ENCODE data around the gene ITGA11. TPM values are rescaled to one million over a fixed set of nuclear protein-coding genes. Genes with fewer than 3 reads are reported as not detected.

ITGA11 gene
- total RNA-seq, 1 donor from 2014 or later = 7.0 TPM

GRCh38 chr15:68301301-68301700 lies 130.7 kb downstream of the ITGA11 start:
- Histone ChIP-seq H3K36me3 (ENCODE audit: control insufficient read depth, insufficient read depth, low read length) (no peaks in the 10 kb centered on the region), H3K4me3 (ENCODE audit: low read depth, low read length) (no peak overlapping the region), H3K27me3 (ENCODE audit: control insufficient read depth, insufficient read depth, low read length) (no peaks in the 10 kb centered on the region)
- no peak for DNase-seq (ENCODE audit: low read depth)
- no peak for TF ChIP-seq CTCF (IDR thresholded peaks at IDR 0.05; ENCODE audit: insufficient read depth, low read length, poor library complexity, severe bottlenecking)

DNA sequence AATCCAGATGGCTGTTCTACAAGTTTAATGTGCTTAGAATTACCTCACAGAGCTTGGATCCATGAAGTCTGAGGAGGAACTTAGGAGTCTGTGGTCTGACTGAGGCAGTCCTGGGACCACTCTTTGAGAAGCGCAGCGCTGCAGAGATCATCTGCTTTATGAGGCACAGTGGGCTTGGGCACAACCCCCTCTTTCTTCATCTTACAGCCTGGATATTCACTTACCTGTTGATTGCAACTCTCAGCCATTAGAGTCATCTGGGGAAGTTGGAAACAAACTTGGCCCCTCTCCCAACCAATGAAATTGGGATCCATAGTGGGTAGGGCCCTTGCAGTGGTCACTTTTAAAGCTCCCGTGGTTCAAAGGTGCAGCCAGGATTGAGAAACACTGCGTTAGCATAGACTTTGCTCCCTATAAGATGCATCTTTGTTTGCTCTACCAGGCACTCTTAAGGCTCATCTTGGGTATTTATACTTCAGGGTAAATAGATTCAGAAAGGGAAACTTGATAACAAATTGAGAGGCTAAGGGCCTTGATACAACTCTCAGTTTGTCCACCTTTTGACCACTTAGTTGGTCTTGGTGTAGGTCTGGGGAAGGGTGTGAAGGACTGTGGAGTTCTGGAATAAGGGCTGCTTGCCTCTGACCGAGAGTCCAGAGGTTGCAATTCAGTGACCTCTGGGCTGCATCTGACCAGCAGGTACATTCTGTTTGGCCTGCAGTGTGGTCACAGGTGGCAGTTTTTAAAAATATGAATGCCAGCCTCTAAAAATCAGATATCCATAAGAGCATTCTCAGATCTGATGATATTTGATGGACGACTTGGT lies 131.6 kb downstream of the ITGA11 start:
- DNase-seq (ENCODE audit: low read depth) = no peak
- no peak for TF ChIP-seq CTCF (IDR thresholded peaks at IDR 0.05; ENCODE audit: insufficient read depth, low read length, poor library complexity, severe bottlenecking)
- Histone ChIP-seq H3K4me3 (ENCODE audit: low read depth, low read length) (no peak overlapping the region), H3K36me3 (ENCODE audit: control insufficient read depth, insufficient read depth, low read length) (no peaks in the 10 kb centered on the region), H3K27me3 (ENCODE audit: control insufficient read depth, insufficient read depth, low read length) (no peaks in the 10 kb centered on the region)

DNA sequence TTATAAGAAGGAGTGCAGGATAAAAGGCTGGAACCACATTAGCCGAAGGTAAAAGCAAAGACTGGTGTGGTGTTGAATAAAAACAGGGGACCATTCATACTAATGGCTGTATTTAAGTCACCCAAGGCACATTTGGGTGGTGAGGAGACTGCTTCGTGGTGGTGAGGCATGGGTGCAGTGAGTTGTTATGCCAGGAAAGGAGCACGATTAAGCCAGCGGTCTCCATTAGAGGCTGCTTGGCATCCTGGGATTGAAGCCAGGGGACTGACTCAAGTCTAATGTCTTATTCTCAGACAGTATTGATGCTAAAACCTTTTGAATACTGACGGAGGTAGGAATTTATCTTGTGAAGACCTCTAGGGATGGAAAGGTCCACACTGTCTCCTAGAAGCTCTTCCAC lies 132.5 kb downstream of the ITGA11 start:
- H3K4me3 ChIP-seq (ENCODE audit: low read depth, low read length) = no peak overlapping the region
- H3K36me3 ChIP-seq (ENCODE audit: control insufficient read depth, insufficient read depth, low read length) = no peaks in the 10 kb centered on the region
- DNase-seq (ENCODE audit: low read depth) = no peak
- TF ChIP-seq CTCF (IDR thresholded peaks at IDR 0.05; ENCODE audit: insufficient read depth, low read length, poor library complexity, severe bottlenecking) = no peak
- H3K27me3 ChIP-seq (ENCODE audit: control insufficient read depth, insufficient read depth, low read length) = no peaks in the 10 kb centered on the region

- no peaks in the 10 kb centered on the region for H3K27me3 ChIP-seq (ENCODE audit: control insufficient read depth, insufficient read depth, low read length)
- H3K4me3 ChIP-seq (ENCODE audit: low read depth, low read length) = no peak overlapping the region
- TF ChIP-seq CTCF (IDR thresholded peaks at IDR 0.05; ENCODE audit: insufficient read depth, low read length, poor library complexity, severe bottlenecking) = no peak
- H3K36me3 ChIP-seq (ENCODE audit: control insufficient read depth, insufficient read depth, low read length) = no peaks in the 10 kb centered on the region
- no peak for DNase-seq (ENCODE audit: low read depth)
These were observed 133.0 kb downstream of the ITGA11 start for GRCh38 chr15:68298882-68299381.

GRCh38 chr15:68298336-68298735 lies 133.6 kb downstream of the ITGA11 start:
- no peak for DNase-seq (ENCODE audit: low read depth)
- TF ChIP-seq CTCF (IDR thresholded peaks at IDR 0.05; ENCODE audit: insufficient read depth, low read length, poor library complexity, severe bottlenecking) = no peak
- H3K36me3 ChIP-seq (ENCODE audit: control insufficient read depth, insufficient read depth, low read length) = no peaks in the 10 kb centered on the region
- no peaks in the 10 kb centered on the region for H3K27me3 ChIP-seq (ENCODE audit: control insufficient read depth, insufficient read depth, low read length)
- H3K4me3 ChIP-seq (ENCODE audit: low read depth, low read length) = no peak overlapping the region
